CD8-positive, alpha-beta memory T cell (primary cell): ENCODE data around the gene INPP5B. TPM values are rescaled to one million over a fixed set of nuclear protein-coding genes. Genes with fewer than 3 reads are reported as not detected.
A peak's percentile ranks its signal among the peaks of the same experiment; 100 is the strongest.

ENCODE experiments used
- CTCF ChIA-PET: fragments of 350-600 bp; sonication (Branson Sonifier 250); formaldehyde crosslinking; loops from one replicate; lab custom pipeline; 2021; ENCODE audit warnings: antibody characterized with exemption; lab: Charles Lee
- POLR2A ChIA-PET: fragments of 350-600 bp; sonication (Branson Sonifier 250); formaldehyde crosslinking; loops from one replicate; lab custom pipeline; 2021; ENCODE audit warnings: antibody characterized with exemption; lab: Charles Lee
- DNase-seq, 5 donors: peaks; one replicate each; pipeline versions ENCODE4 v3.0.0 to v3.0.0-alpha.2; 2020 to 2022; ENCODE audit warnings: mixed read lengths in 1 of 5
- H3K27ac ChIP-seq: one replicate; pipeline ENCODE4 v1.7.0; 2013; ENCODE audit warnings: low read depth, mild to moderate bottlenecking, low read length, moderate library complexity
- H3K27me3 ChIP-seq: 2 replicates; pipeline ENCODE4 v1.7.0; 2013; ENCODE audit warnings: low read length, mild to moderate bottlenecking; ENCODE audit not compliant: insufficient read depth, poor library complexity, severe bottlenecking
- H3K36me3 ChIP-seq: 2 replicates; pipeline ENCODE4 v1.7.0; 2013; ENCODE audit warnings: mild to moderate bottlenecking, low read length, moderate library complexity; ENCODE audit not compliant: insufficient read depth
- H3K4me1 ChIP-seq: 2 replicates; pipeline ENCODE4 v1.7.0; 2013; ENCODE audit warnings: mild to moderate bottlenecking, low read length, moderate library complexity; ENCODE audit not compliant: insufficient read depth
- H3K4me3 ChIP-seq: 2 replicates; pipeline ENCODE4 v1.7.0; 2013; ENCODE audit warnings: mild to moderate bottlenecking, low read length
- H3K9me3 ChIP-seq: 2 replicates; pipeline ENCODE4 v1.7.0; 2013; ENCODE audit warnings: mild to moderate bottlenecking, low read length
- H3K27ac Mint-ChIP-seq, 8 donors: one replicate each; pipeline ENCODE4 v1.8.0; 2020 to 2021; ENCODE audit warnings: mixed read lengths in 8 of 8, mild to moderate bottlenecking in 6 of 8, inconsistent platforms in 3 of 8, moderate library complexity in 3 of 8
- H3K27me3 Mint-ChIP-seq, 2 donors: one replicate each; pipeline ENCODE4 v1.8.0; 2020 to 2021; ENCODE audit warnings: mixed read lengths in 2 of 2, mild to moderate bottlenecking in 1 of 2, moderate library complexity in 1 of 2
- H3K36me3 Mint-ChIP-seq, 3 donors: one replicate each; pipeline ENCODE4 v1.8.0; 2020 to 2021; ENCODE audit warnings: mixed read lengths in 3 of 3, inconsistent platforms in 1 of 3, mild to moderate bottlenecking in 1 of 3
- H3K4me1 Mint-ChIP-seq, 3 donors: one replicate each; pipeline ENCODE4 v1.8.0; 2020 to 2021; ENCODE audit warnings: mixed read lengths in 3 of 3, inconsistent platforms in 1 of 3, mild to moderate bottlenecking in 1 of 3
- H3K4me3 Mint-ChIP-seq, 7 donors: one replicate each; pipeline ENCODE4 v1.8.0; 2020 to 2021; ENCODE audit warnings: mixed read lengths in 7 of 7, mild to moderate bottlenecking in 6 of 7, moderate library complexity in 4 of 7, inconsistent platforms in 2 of 7
- H3K9me3 Mint-ChIP-seq, 5 donors: one replicate each; pipeline ENCODE4 v1.8.0; 2020 to 2022; ENCODE audit warnings: mixed read lengths in 5 of 5, mild to moderate bottlenecking in 3 of 5, moderate library complexity in 2 of 5, inconsistent platforms in 1 of 5
- polyA plus RNA-seq: library from polyadenylated mRNA; unstranded; fragments of 300-500 nt; fragmentation: Illumina TruSeq; gene quantifications from one replicate; pipeline ENCODE4 v1.2.3, GENCODE V29; 2021
- total RNA-seq, 2 experiments: library from RNA; stranded (reverse); gene quantifications; one replicate each; pipeline ENCODE4 v1.2.3, GENCODE V29; 2021

Gene INPP5B
- total and polyA plus RNA-seq, 3 experiments from 2014 or later, result 22.9 to 25.1 (median 24.1) TPM

- H3K36me3 ChIP-seq, result peaks cover 4% of the 10 kb centered on the region
- H3K27me3 ChIP-seq, result no peaks in the 10 kb centered on the region
- Mint-ChIP-seq H3K9me3 (no peaks in the 10 kb centered on the region), H3K27me3 (no peaks in the 10 kb centered on the region), H3K4me1 (peaks cover 34 to 57% (median 44%) of the 10 kb centered on the region in 3 donors), H3K4me3 (no peak overlapping the region), H3K36me3 (peaks cover 0 to 39% (median 14%) of the 10 kb centered on the region in 3 donors), H3K27ac (no peak overlapping the region)
- ChIA-PET CTCF (interaction anchor here (1.1 to 2.1 kb wide), 3 partner anchors 9 to 43 kb away, joined by 3 to 20 read pairs (median 3); partner anchors contain the start of genes MTF1 and YRDC), POLR2A (interaction anchor here (1.2 kb wide), 1 partner anchor 9 kb away, joined by 3 read pairs; no protein-coding TSS in a partner anchor)
- H3K27ac ChIP-seq, result no peak overlapping the region
- DNase-seq, result no peak
- no peak overlapping the region for H3K4me3 ChIP-seq
- H3K9me3 ChIP-seq, result no peaks in the 10 kb centered on the region
- peaks cover 53% of the 10 kb centered on the region for H3K4me1 ChIP-seq
Measured at GRCh38 chr1:37851262-37851661, 95.6 kb downstream of the INPP5B start.

GRCh38 chr1:37850352-37850955 is 96.4 kb downstream of the INPP5B start:
- H3K27ac ChIP-seq, result no peak overlapping the region
- no peak for DNase-seq
- ChIA-PET CTCF (interaction anchor here (2.1 kb wide), 1 partner anchor 10 kb away, joined by 20 read pairs; the partner anchor contains the start of gene MTF1), POLR2A (interaction anchor here (0.6 kb wide), 1 partner anchor 373 kb away, joined by 7 read pairs; no protein-coding TSS in a partner anchor)
- Mint-ChIP-seq H3K27ac (no peak overlapping the region), H3K9me3 (no peaks in the 10 kb centered on the region), H3K27me3 (no peaks in the 10 kb centered on the region), H3K36me3 (peaks cover 0 to 42% (median 14%) of the 10 kb centered on the region in 3 donors), H3K4me3 (no peak overlapping the region), H3K4me1 (peaks cover 42 to 63% (median 48%) of the 10 kb centered on the region in 3 donors)
- H3K4me3 ChIP-seq, result no peak overlapping the region
- peaks cover 52% of the 10 kb centered on the region for H3K4me1 ChIP-seq
- peaks cover 4% of the 10 kb centered on the region for H3K36me3 ChIP-seq
- H3K9me3 ChIP-seq, result no peaks in the 10 kb centered on the region
- no peaks in the 10 kb centered on the region for H3K27me3 ChIP-seq

- H3K27ac Mint-ChIP-seq, result peak overlapping the region in 1 of 8 donors; percentile 61
- no peak overlapping the region for H3K4me3 ChIP-seq
- peak overlapping the region in 1 of 7 donors; percentile 19 for H3K4me3 Mint-ChIP-seq
- H3K27me3 Mint-ChIP-seq, result no peaks in the 10 kb centered on the region
- H3K36me3 Mint-ChIP-seq, result peaks cover 0 to 44% (median 16%) of the 10 kb centered on the region in 3 donors
- no peak overlapping the region for H3K27ac ChIP-seq
- no peaks in the 10 kb centered on the region for H3K27me3 ChIP-seq
- H3K4me1 Mint-ChIP-seq, result peaks cover 45 to 64% (median 45%) of the 10 kb centered on the region in 3 donors
- ChIA-PET CTCF (interaction anchor here (2.1 kb wide), 1 partner anchor 11 kb away, joined by 20 read pairs; the partner anchor contains the start of gene MTF1), POLR2A (no interaction called here)
- H3K9me3 ChIP-seq, result no peaks in the 10 kb centered on the region
- H3K9me3 Mint-ChIP-seq, result no peaks in the 10 kb centered on the region
- no peak for DNase-seq
- H3K4me1 ChIP-seq, result peaks cover 43% of the 10 kb centered on the region
- H3K36me3 ChIP-seq, result no peaks in the 10 kb centered on the region
Measured at GRCh38 chr1:37849480-37849879, 97.4 kb downstream of the INPP5B start.

GRCh38 chr1:37846647-37847339 is 100.1 kb downstream of the INPP5B start:
- no peak for DNase-seq
- Histone ChIP-seq H3K4me3 (no peak overlapping the region), H3K9me3 (no peaks in the 10 kb centered on the region), H3K27me3 (no peaks in the 10 kb centered on the region), H3K27ac (no peak overlapping the region), H3K4me1 (peaks cover 26% of the 10 kb centered on the region), H3K36me3 (no peaks in the 10 kb centered on the region)
- peak overlapping the region in 6 of 7 donors; percentile 5 to 72 (median 39) for H3K4me3 Mint-ChIP-seq
- CTCF ChIA-PET, result interaction anchor here (1.8 kb wide), 1 partner anchor 13 kb away, joined by 6 read pairs; the partner anchor contains the start of gene MTF1
- H3K27ac Mint-ChIP-seq, result peak overlapping the region; percentile 19 to 78 (median 56)
- H3K36me3 Mint-ChIP-seq, result peaks cover 0 to 46% (median 9%) of the 10 kb centered on the region in 3 donors
- no peaks in the 10 kb centered on the region for H3K27me3 Mint-ChIP-seq
- POLR2A ChIA-PET, result no interaction called here
- H3K4me1 Mint-ChIP-seq, result peaks cover 43 to 58% (median 56%) of the 10 kb centered on the region in 3 donors
- H3K9me3 Mint-ChIP-seq, result no peaks in the 10 kb centered on the region

GRCh38 chr1:37845786-37846185 is 101.1 kb downstream of the INPP5B start:
- no peaks in the 10 kb centered on the region for H3K27me3 ChIP-seq
- H3K9me3 Mint-ChIP-seq, result no peaks in the 10 kb centered on the region
- no peak overlapping the region for H3K4me3 Mint-ChIP-seq
- peaks cover 5% of the 10 kb centered on the region for H3K36me3 ChIP-seq
- ChIA-PET POLR2A (no interaction called here), CTCF (interaction anchor here (1.8 kb wide), 1 partner anchor 14 kb away, joined by 6 read pairs; the partner anchor contains the start of gene MTF1)
- H3K9me3 ChIP-seq, result no peaks in the 10 kb centered on the region
- peaks cover 0 to 51% (median 11%) of the 10 kb centered on the region in 3 donors for H3K36me3 Mint-ChIP-seq
- DNase-seq, result no peak
- peaks cover 16% of the 10 kb centered on the region for H3K4me1 ChIP-seq
- H3K27me3 Mint-ChIP-seq, result no peaks in the 10 kb centered on the region
- no peak overlapping the region for H3K27ac ChIP-seq
- H3K4me1 Mint-ChIP-seq, result peaks cover 43 to 58% (median 56%) of the 10 kb centered on the region in 3 donors
- no peak overlapping the region for H3K4me3 ChIP-seq
- H3K27ac Mint-ChIP-seq, result peak overlapping the region in 2 of 8 donors; percentile 56 to 78

- Histone ChIP-seq H3K36me3 (peaks cover 10% of the 10 kb centered on the region), H3K27ac (no peak overlapping the region), H3K27me3 (no peaks in the 10 kb centered on the region), H3K9me3 (no peaks in the 10 kb centered on the region), H3K4me1 (peaks cover 13% of the 10 kb centered on the region), H3K4me3 (no peak overlapping the region)
- ChIA-PET CTCF (interaction anchor here (1.4 kb wide), 1 partner anchor 15 kb away, joined by 4 read pairs; no protein-coding TSS in a partner anchor), POLR2A (no interaction called here)
- H3K9me3 Mint-ChIP-seq, result no peaks in the 10 kb centered on the region
- H3K4me1 Mint-ChIP-seq, result peaks cover 43 to 61% (median 56%) of the 10 kb centered on the region in 3 donors
- peak overlapping the region in 5 of 8 donors; percentile 15 to 42 (median 21) for H3K27ac Mint-ChIP-seq
- no peaks in the 10 kb centered on the region for H3K27me3 Mint-ChIP-seq
- peak overlapping the region in 1 of 7 donors; percentile 21 for H3K4me3 Mint-ChIP-seq
- H3K36me3 Mint-ChIP-seq, result peaks cover 0 to 58% (median 11%) of the 10 kb centered on the region in 3 donors
- no peak for DNase-seq
Measured at GRCh38 chr1:37845049-37845646, 101.7 kb downstream of the INPP5B start.

- Mint-ChIP-seq H3K4me1 (peaks cover 39 to 58% (median 55%) of the 10 kb centered on the region in 3 donors), H3K27ac (peak overlapping the region in 3 of 8 donors; percentile 3 to 15 (median 14)), H3K4me3 (no peak overlapping the region), H3K36me3 (peaks cover 0 to 62% (median 10%) of the 10 kb centered on the region in 3 donors), H3K27me3 (no peaks in the 10 kb centered on the region), H3K9me3 (no peaks in the 10 kb centered on the region)
- H3K27ac ChIP-seq, result no peak overlapping the region
- ChIA-PET POLR2A (no interaction called here), CTCF (interaction anchor here (1.4 kb wide), 1 partner anchor 16 kb away, joined by 4 read pairs; no protein-coding TSS in a partner anchor)
- H3K9me3 ChIP-seq, result no peaks in the 10 kb centered on the region
- peaks cover 13% of the 10 kb centered on the region for H3K4me1 ChIP-seq
- no peaks in the 10 kb centered on the region for H3K27me3 ChIP-seq
- H3K36me3 ChIP-seq, result peaks cover 15% of the 10 kb centered on the region
- DNase-seq, result no peak
- no peak overlapping the region for H3K4me3 ChIP-seq
Measured at GRCh38 chr1:37844536-37844935, 102.3 kb downstream of the INPP5B start.
